Neural progenitor cell (in vitro differentiated cells): ENCODE measurements around the gene VSIG8. TPM values are rescaled to one million over a fixed set of nuclear protein-coding genes. Genes with fewer than 3 reads are reported as not detected.

Experiments used
- DNase-seq: peaks from one replicate; pipeline ENCODE4 v3.0.0-alpha.2; 2016; ENCODE audit warnings: low spot score
- H2AFZ ChIP-seq: fragments of 200-600 bp; sonication (generic); replicated peaks from 2 replicates; pipeline ENCODE4 v1.6.1; 2016; ENCODE audit warnings: antibody characterized with exemption
- H3F3A ChIP-seq: fragments of 200-600 bp; sonication (generic); 2 replicates; pipeline ENCODE4 v1.6.1; 2016; ENCODE audit warnings: antibody characterized with exemption, low read depth
- H3K27ac ChIP-seq: fragments of 200-600 bp; sonication (generic); 2 replicates; pipeline ENCODE4 v1.5.1; 2016; ENCODE audit warnings: mild to moderate bottlenecking
- H3K27me3 ChIP-seq: fragments of 200-600 bp; sonication (generic); 2 replicates; pipeline ENCODE4 v1.6.1; 2016; ENCODE audit warnings: mild to moderate bottlenecking, moderate library complexity
- H3K36me3 ChIP-seq: fragments of 200-600 bp; sonication (generic); 2 replicates; pipeline ENCODE4 v1.5.1; 2016
- H3K4me1 ChIP-seq: fragments of 200-600 bp; sonication (generic); 2 replicates; pipeline ENCODE4 v1.6.1; 2016; ENCODE audit warnings: mixed run types
- H3K4me2 ChIP-seq: fragments of 200-600 bp; sonication (generic); 2 replicates; pipeline ENCODE4 v1.6.1; 2016
- H3K4me3 ChIP-seq: fragments of 200-600 bp; sonication (generic); 2 replicates; pipeline ENCODE4 v1.5.1; 2016
- H3K79me2 ChIP-seq: fragments of 200-600 bp; sonication (generic); 2 replicates; pipeline ENCODE4 v1.6.1; 2016; ENCODE audit warnings: low read depth
- H3K9ac ChIP-seq: fragments of 200-600 bp; sonication (generic); 2 replicates; pipeline ENCODE4 v1.6.1; 2016
- H3K9me3 ChIP-seq: fragments of 200-600 bp; sonication (generic); 2 replicates; pipeline ENCODE4 v1.5.1; 2016; ENCODE audit warnings: low read depth
- H4K20me1 ChIP-seq: fragments of 200-600 bp; sonication (generic); 2 replicates; pipeline ENCODE4 v1.6.1; 2016; ENCODE audit warnings: low read depth
- H3K27ac Mint-ChIP-seq: 3 replicates; pipeline ENCODE4 v1.8.0; 2021; ENCODE audit warnings: mixed read lengths
- H3K27me3 Mint-ChIP-seq: 2 replicates; pipeline ENCODE4 v1.8.0; 2022; ENCODE audit warnings: low read depth, mild to moderate bottlenecking, inconsistent platforms, moderate library complexity, mixed read lengths; ENCODE audit not compliant: insufficient read depth
- H3K36me3 Mint-ChIP-seq: 3 replicates; pipeline ENCODE4 v1.8.0; 2021; ENCODE audit warnings: mixed read lengths
- H3K4me1 Mint-ChIP-seq: 3 replicates; pipeline ENCODE4 v1.8.0; 2021; ENCODE audit warnings: mixed read lengths
- H3K4me3 Mint-ChIP-seq: 3 replicates; pipeline ENCODE4 v1.8.0; 2021; ENCODE audit warnings: mild to moderate bottlenecking, moderate library complexity, mixed read lengths
- H3K9me3 Mint-ChIP-seq: 3 replicates; pipeline ENCODE4 v1.8.0; 2020; ENCODE audit warnings: mixed read lengths
- EZH2 ChIP-seq: fragments of 200-600 bp; sonication (generic); IDR thresholded peaks from 2 replicates; pipeline ENCODE4 v1.6.1; 2017; ENCODE audit warnings: antibody characterized with exemption, mild to moderate bottlenecking, moderate library complexity
- EZH2phosphoT487 ChIP-seq: fragments of 200-600 bp; sonication (generic); IDR thresholded peaks from 2 replicates; pipeline ENCODE4 v1.6.1; 2017; ENCODE audit warnings: antibody characterized with exemption
- total RNA-seq: library from RNA; depleted of rRNA; stranded (reverse); fragments of >200 nt; gene quantifications from 2 replicates; pipeline ENCODE4 v1.2.3, GENCODE V29; 2015; ENCODE audit warnings: low replicate concordance
- TF ChIP-seq, protein P1 (sequence below): fragments of 200-600 bp; sonication (generic); IDR thresholded peaks from 2 replicates; pipeline ENCODE4 v1.5.1; 2017; ENCODE audit warnings: antibody characterized with exemption, mild to moderate bottlenecking

The VSIG8 gene
- total RNA-seq, 1 donor from 2014 or later: not detected

DNA sequence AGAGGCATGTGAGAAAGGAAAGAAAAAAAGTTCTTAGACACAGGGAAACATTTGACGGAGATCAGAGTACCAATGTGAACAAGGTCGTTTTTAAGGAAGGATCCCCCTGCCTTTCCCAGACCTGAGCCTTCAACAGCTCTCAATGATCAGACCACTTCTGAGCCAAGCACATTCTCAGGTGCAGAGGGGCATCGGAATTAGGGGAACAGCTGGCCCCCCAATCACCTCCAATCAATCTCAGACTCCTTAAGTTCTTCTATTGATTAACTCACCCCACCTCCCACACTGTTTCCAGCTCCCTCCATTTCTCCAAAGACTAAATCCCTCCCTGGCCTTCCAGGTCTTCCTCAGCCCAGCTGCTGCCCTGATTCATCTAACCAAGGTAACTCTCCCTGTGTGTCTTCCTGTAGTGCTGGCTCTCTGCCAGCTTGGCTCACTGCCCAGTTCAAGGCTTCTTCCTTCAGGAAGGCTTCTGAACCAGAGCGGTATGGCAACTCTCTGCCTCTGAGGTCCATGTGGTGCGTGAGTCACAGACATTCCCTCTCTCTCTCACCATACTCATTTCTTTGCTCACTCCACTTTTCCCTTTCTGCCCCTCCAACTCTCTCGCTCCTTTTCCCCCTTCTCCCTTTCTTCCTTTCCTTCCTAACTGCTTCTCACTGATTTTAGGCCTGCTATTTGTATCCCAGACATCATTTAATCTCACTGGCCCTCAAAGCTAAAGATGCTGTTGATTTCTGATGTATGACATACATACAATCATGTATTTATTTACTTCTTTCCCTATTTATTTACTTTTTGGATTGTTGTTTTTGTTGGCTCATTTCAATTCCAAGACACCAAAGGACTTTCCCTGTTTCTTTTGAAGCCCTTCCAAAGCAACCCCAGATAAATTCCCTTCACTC is 19.4 kb upstream of the VSIG8 start:
- H3K9ac ChIP-seq: no peak overlapping the region
- H3F3A ChIP-seq: no peaks in the 10 kb centered on the region
- H2AFZ ChIP-seq: no peak overlapping the region
- Mint-ChIP-seq H3K4me3 (no peak overlapping the region), H3K27ac (no peak overlapping the region), H3K27me3 (peaks cover 4% of the 10 kb centered on the region), H3K36me3 (no peaks in the 10 kb centered on the region), H3K9me3 (no peaks in the 10 kb centered on the region), H3K4me1 (no peaks in the 10 kb centered on the region)
- H3K36me3 ChIP-seq: no peaks in the 10 kb centered on the region
- H3K4me1 ChIP-seq: no peaks in the 10 kb centered on the region
- no peak for TF ChIP-seq EZH2
- TF ChIP-seq, protein P1, sequence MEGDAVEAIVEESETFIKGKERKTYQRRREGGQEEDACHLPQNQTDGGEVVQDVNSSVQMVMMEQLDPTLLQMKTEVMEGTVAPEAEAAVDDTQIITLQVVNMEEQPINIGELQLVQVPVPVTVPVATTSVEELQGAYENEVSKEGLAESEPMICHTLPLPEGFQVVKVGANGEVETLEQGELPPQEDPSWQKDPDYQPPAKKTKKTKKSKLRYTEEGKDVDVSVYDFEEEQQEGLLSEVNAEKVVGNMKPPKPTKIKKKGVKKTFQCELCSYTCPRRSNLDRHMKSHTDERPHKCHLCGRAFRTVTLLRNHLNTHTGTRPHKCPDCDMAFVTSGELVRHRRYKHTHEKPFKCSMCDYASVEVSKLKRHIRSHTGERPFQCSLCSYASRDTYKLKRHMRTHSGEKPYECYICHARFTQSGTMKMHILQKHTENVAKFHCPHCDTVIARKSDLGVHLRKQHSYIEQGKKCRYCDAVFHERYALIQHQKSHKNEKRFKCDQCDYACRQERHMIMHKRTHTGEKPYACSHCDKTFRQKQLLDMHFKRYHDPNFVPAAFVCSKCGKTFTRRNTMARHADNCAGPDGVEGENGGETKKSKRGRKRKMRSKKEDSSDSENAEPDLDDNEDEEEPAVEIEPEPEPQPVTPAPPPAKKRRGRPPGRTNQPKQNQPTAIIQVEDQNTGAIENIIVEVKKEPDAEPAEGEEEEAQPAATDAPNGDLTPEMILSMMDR: no peak
- TF ChIP-seq EZH2phosphoT487: no peak
- no peak overlapping the region for H3K27ac ChIP-seq
- no peaks in the 10 kb centered on the region for H3K27me3 ChIP-seq
- H3K4me2 ChIP-seq: no peak overlapping the region
- no peaks in the 10 kb centered on the region for H4K20me1 ChIP-seq
- H3K4me3 ChIP-seq: no peak overlapping the region
- no peaks in the 10 kb centered on the region for H3K9me3 ChIP-seq
- no peak for DNase-seq
- H3K79me2 ChIP-seq: no peaks in the 10 kb centered on the region

DNA sequence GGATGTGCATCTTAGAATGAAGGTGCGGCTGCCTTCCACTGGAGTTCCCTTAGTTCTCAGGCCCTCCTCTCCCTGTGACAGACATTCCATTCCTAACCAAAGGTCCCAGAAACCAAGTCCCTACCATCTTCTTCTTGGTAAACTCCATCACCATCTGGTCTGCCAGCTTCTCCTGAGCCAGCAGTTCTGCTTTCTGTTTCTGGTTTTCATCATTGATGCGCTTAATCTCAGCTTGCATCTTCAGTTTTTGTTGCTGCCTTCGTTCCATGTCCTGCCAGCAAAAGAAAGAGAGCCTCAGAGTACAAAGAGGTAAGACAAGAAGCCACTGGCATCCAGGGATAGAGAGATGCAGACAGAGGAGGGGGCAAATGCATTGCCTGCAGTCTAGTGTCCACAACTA is 18.0 kb upstream of the VSIG8 start:
- Mint-ChIP-seq H3K27ac (no peak overlapping the region), H3K9me3 (no peaks in the 10 kb centered on the region), H3K27me3 (peaks cover 2% of the 10 kb centered on the region), H3K36me3 (no peaks in the 10 kb centered on the region), H3K4me3 (no peak overlapping the region), H3K4me1 (no peaks in the 10 kb centered on the region)
- Histone ChIP-seq H3K4me3 (no peak overlapping the region), H3K27ac (no peak overlapping the region), H3K79me2 (no peaks in the 10 kb centered on the region), H3K4me1 (no peaks in the 10 kb centered on the region), H3K9me3 (no peaks in the 10 kb centered on the region), H3F3A (no peaks in the 10 kb centered on the region), H3K27me3 (no peaks in the 10 kb centered on the region), H4K20me1 (no peaks in the 10 kb centered on the region), H3K9ac (no peak overlapping the region), H3K4me2 (no peak overlapping the region), H3K36me3 (no peaks in the 10 kb centered on the region), H2AFZ (no peak overlapping the region)
- TF ChIP-seq EZH2phosphoT487 (no peak), EZH2 (no peak)
- TF ChIP-seq, protein P1: no peak
- DNase-seq: no peak

DNA sequence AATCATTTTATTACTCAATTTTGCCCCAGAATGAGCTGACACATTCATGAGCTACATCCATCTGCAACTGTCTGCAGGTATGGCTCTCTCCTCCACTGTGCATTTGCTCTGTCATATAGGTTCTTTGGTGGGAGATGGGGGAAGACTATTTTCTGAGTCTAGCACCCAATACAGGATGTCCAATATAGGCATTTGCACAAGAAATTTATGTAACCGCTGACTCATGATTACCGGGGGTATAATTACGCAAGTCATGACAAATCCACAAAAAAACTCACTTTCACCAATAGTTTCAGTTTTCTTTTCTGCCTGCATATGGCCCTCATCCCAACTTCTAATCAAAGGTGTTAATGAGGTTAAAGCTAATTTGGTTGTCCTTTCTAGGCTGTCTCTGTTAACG is 17.5 kb upstream of the VSIG8 start:
- H3F3A ChIP-seq: no peaks in the 10 kb centered on the region
- no peak for TF ChIP-seq EZH2phosphoT487
- TF ChIP-seq, protein P1: no peak
- no peak for TF ChIP-seq EZH2
- no peaks in the 10 kb centered on the region for H3K27me3 ChIP-seq
- DNase-seq: no peak
- no peak overlapping the region for H3K4me3 ChIP-seq
- peaks cover 4% of the 10 kb centered on the region for H3K27me3 Mint-ChIP-seq
- no peak overlapping the region for H3K27ac ChIP-seq
- H3K27ac Mint-ChIP-seq: no peak overlapping the region
- H3K9me3 Mint-ChIP-seq: no peaks in the 10 kb centered on the region
- H3K4me2 ChIP-seq: no peak overlapping the region
- H2AFZ ChIP-seq: no peak overlapping the region
- H3K4me1 Mint-ChIP-seq: no peaks in the 10 kb centered on the region
- no peaks in the 10 kb centered on the region for H3K36me3 ChIP-seq
- H3K9ac ChIP-seq: no peak overlapping the region
- no peaks in the 10 kb centered on the region for H3K79me2 ChIP-seq
- H3K4me3 Mint-ChIP-seq: no peak overlapping the region
- no peaks in the 10 kb centered on the region for H3K36me3 Mint-ChIP-seq
- no peaks in the 10 kb centered on the region for H4K20me1 ChIP-seq
- H3K4me1 ChIP-seq: no peaks in the 10 kb centered on the region
- H3K9me3 ChIP-seq: no peaks in the 10 kb centered on the region
